Omental fat pad (tissue), 4 donors: Measurements from ENCODE around the gene ACVRL1. TPM values are rescaled to one million over a fixed set of nuclear protein-coding genes. Genes with fewer than 3 reads are reported as not detected.

Experiments
- ATAC-seq: fragments of 150-250 bp; one replicate; pipeline ENCODE4 v1.9.1; 2016; ENCODE audit warnings: mild to moderate bottlenecking, moderate library complexity; ENCODE audit not compliant: low FRiP score
- DNase-seq: peaks from one replicate; pipeline ENCODE4 v3.0.0-alpha.2; 2019; ENCODE audit warnings: low spot score
- total RNA-seq, 4 donors: library from RNA; depleted of rRNA; stranded (reverse); fragments of >200 nt; gene quantifications; one replicate each; pipeline ENCODE4 v1.1.0, GENCODE V29; 2016
- TF ChIP-seq, protein P1 (sequence below), 3 donors: fragments of 450-650 bp; IDR thresholded peaks; one replicate each; pipeline ENCODE4 v1.5.1; 2016 to 2017; ENCODE audit warnings: antibody characterized with exemption in 3 of 3, mild to moderate bottlenecking in 3 of 3, moderate library complexity in 2 of 3

ACVRL1 gene
- total RNA-seq, result 100 to 1,000 TPM in 3 of 4 donors, 10 to 100 TPM in 1; 69.3 to 593 (median 113) TPM

DNA sequence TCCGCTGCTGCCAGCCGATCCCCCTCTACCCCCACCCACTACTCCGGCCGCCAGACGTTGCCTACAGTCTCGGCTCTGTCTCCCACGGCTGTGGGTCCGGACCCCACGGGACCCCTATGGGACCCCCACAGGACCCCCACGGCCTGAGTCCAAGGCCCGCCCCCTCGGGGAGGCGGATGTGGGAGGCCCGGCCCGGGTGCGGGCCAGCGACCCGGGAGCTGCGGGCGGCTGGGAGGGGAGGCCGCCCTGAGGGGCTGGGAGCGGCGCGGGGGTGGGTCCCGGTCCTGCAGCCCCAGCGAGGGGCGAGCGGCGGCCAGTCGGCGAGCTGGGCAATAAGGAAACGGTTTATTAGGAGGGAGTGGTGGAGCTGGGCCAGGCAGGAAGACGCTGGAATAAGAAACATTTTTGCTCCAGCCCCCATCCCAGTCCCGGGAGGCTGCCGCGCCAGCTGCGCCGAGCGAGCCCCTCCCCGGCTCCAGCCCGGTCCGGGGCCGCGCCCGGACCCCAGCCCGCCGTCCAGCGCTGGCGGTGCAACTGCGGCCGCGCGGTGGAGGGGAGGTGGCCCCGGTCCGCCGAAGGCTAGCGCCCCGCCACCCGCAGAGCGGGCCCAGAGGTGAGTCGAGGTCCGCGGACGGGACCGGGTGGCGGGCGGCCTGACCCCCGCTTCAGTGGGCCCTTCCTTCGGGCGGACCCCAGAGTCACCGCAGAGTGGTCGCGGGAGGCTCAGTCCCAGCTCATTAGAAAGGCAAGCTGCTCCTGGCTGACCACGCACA, at the start of gene ACVRL1:
Gene ACVRL1 (plus strand): TSS at position 422 of the 773 bp plus-strand sequence. CDS start 4,971 bp downstream, outside the sequence.
- ATAC-seq (no peak), DNase-seq (no peak)
- TF ChIP-seq, protein P1, sequence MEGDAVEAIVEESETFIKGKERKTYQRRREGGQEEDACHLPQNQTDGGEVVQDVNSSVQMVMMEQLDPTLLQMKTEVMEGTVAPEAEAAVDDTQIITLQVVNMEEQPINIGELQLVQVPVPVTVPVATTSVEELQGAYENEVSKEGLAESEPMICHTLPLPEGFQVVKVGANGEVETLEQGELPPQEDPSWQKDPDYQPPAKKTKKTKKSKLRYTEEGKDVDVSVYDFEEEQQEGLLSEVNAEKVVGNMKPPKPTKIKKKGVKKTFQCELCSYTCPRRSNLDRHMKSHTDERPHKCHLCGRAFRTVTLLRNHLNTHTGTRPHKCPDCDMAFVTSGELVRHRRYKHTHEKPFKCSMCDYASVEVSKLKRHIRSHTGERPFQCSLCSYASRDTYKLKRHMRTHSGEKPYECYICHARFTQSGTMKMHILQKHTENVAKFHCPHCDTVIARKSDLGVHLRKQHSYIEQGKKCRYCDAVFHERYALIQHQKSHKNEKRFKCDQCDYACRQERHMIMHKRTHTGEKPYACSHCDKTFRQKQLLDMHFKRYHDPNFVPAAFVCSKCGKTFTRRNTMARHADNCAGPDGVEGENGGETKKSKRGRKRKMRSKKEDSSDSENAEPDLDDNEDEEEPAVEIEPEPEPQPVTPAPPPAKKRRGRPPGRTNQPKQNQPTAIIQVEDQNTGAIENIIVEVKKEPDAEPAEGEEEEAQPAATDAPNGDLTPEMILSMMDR (IDR thresholded peaks at IDR 0.05), result no peak

- TF ChIP-seq, protein P1 (IDR thresholded peaks at IDR 0.05), result no peak
- no peak for ATAC-seq
- no peak for DNase-seq
Measured at GRCh38 chr12:51860986-51861385, 46.3 kb upstream of the ACVRL1 start.

DNA sequence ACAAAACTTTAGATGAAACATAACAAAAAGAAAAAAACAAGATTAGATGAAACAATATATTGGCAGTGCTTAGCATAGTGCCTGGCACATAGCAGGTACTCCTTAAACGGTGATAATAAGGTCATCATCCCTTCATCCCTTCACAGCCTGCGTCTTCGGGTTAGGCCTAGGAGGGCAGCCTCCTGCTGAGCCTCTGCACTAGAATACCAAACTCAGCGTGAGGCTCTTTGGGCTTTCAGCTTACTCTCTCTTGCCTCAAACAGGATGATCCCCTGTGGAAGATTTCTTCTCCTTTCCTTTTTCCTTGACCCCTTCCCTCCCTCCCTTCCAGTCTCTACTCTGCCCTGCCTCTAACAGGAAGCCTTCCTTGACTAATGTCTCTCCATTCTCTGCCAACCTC, 44.4 kb upstream of the ACVRL1 start:
- TF ChIP-seq, protein P1 (IDR thresholded peaks at IDR 0.05), result no peak
- DNase-seq (no peak), ATAC-seq (no peak)

- no peak for DNase-seq
- TF ChIP-seq, protein P1 (IDR thresholded peaks at IDR 0.05), result no peak
- no peak for ATAC-seq
Measured at GRCh38 chr12:51863363-51863932, 43.9 kb upstream of the ACVRL1 start.

GRCh38 chr12:51863933-51864832, 43.1 kb upstream of the ACVRL1 start:
- no peak for DNase-seq
- ATAC-seq, result peak; percentile 81
- TF ChIP-seq, protein P1 (IDR thresholded peaks at IDR 0.05), result no peak

DNA sequence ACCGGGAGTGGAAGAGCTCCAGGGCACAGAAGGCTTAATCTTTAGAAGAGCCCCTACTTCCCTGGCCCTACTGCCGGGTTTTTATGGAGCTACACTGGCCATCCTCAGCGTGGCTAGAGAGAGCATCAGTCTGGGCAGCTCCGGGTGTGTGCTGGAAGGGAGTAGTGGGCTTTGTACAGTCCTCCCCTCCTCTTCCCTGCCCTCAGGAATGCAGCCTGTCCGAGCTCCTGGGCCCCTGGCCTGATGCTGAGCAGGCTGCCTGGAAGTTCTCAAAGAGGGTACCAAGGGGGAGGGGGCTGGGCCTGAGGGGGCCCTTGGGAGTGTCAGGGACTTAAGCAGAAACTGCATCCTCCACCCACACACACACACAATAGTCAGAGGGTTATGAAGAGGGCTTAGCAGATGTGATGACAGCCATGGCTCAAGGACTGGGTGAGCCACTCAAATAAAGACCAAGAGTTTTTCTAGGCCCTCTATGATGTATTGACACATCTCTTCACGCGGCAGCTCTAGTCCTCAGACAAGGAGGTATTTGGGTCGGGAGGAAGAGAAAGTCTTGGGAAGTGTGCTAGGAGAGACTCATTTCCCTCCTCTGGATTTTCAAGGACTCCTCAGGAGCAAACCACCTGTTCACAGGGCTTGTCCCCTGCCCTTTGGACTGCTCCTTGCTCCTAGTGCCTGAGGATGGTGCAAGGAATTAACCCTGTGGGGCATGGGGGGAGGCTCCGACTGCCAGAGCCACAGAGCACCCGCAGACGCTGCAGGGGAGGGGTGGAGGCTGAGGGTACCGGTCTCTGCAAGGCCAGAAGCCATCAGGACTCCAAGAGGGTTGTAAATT, 42.3 kb upstream of the ACVRL1 start:
- TF ChIP-seq, protein P1 (IDR thresholded peaks at IDR 0.05), result no peak
- no peak for DNase-seq
- ATAC-seq, result no peak
